ENCODE measurements around the gene THTPA.

DNA sequence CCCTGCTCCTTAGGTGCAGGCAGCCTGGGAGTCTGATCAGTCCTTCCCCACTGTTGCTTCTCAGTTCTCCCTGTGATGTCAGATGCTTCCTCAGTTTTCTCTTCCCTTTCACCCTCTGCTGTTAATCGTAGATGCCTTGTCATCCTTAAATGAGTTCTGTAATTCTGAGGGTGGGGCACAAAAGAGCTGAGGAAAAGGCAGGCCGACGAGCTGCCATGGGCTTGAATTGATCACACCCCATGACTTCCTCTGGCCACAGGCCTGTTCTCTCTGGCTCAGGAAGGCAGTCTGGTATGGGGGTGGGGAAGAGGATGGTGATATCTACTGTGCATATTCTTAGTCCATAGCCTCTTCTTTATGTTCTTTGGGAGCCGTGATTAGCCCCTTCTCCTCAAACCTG is 16.8 kb downstream of the THTPA start:
- TF ChIP-seq, protein P1, sequence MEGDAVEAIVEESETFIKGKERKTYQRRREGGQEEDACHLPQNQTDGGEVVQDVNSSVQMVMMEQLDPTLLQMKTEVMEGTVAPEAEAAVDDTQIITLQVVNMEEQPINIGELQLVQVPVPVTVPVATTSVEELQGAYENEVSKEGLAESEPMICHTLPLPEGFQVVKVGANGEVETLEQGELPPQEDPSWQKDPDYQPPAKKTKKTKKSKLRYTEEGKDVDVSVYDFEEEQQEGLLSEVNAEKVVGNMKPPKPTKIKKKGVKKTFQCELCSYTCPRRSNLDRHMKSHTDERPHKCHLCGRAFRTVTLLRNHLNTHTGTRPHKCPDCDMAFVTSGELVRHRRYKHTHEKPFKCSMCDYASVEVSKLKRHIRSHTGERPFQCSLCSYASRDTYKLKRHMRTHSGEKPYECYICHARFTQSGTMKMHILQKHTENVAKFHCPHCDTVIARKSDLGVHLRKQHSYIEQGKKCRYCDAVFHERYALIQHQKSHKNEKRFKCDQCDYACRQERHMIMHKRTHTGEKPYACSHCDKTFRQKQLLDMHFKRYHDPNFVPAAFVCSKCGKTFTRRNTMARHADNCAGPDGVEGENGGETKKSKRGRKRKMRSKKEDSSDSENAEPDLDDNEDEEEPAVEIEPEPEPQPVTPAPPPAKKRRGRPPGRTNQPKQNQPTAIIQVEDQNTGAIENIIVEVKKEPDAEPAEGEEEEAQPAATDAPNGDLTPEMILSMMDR (IDR thresholded peaks at IDR 0.05; ENCODE audit: borderline replicate concordance, extremely low read depth, low read length, poor library complexity, severe bottlenecking), result no peak
- TF ChIP-seq EZH2 (IDR thresholded peaks at IDR 0.05; ENCODE audit: borderline replicate concordance, low read depth, low read length, severe bottlenecking), result no peak

Data from DND-41 (cell line).